ENCODE data around the gene ADCY7. TPM values are rescaled to one million over a fixed set of nuclear protein-coding genes. Genes with fewer than 3 reads are reported as not detected.

The ADCY7 gene
- total RNA-seq, 1 experiment from 2014 or later = 5.9 TPM

GRCh38 chr16:50282955-50283631 is 16.7 kb downstream of the ADCY7 start:
- TF ChIP-seq SMAD4 (CRISPR knock-in tag; IDR thresholded peaks at IDR 0.05) = no peak
- TF ChIP-seq, protein P1, sequence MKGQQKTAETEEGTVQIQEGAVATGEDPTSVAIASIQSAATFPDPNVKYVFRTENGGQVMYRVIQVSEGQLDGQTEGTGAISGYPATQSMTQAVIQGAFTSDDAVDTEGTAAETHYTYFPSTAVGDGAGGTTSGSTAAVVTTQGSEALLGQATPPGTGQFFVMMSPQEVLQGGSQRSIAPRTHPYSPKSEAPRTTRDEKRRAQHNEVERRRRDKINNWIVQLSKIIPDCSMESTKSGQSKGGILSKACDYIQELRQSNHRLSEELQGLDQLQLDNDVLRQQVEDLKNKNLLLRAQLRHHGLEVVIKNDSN (CRISPR knock-in tag; IDR thresholded peaks at IDR 0.05) = peak; percentile 27; the same call in 1 of the 2 replicates
- TF ChIP-seq, protein P2, sequence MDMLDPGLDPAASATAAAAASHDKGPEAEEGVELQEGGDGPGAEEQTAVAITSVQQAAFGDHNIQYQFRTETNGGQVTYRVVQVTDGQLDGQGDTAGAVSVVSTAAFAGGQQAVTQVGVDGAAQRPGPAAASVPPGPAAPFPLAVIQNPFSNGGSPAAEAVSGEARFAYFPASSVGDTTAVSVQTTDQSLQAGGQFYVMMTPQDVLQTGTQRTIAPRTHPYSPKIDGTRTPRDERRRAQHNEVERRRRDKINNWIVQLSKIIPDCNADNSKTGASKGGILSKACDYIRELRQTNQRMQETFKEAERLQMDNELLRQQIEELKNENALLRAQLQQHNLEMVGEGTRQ (CRISPR knock-in tag; IDR thresholded peaks at IDR 0.05) = peak; percentile 64
- TF ChIP-seq GABPB1 (CRISPR knock-in tag; IDR thresholded peaks at IDR 0.05) = peak; percentile 73; the same call in 1 of the 2 replicates
- no peak for ATAC-seq
- POLR2A ChIA-PET = no interaction called here
- H3K4me1 Mint-ChIP-seq = peaks cover 14% of the 10 kb centered on the region
- H3K36me3 Mint-ChIP-seq = peaks cover 6% of the 10 kb centered on the region; the same call in 1 of the 2 replicates
- H3K27ac Mint-ChIP-seq = no peak overlapping the region
- no peak overlapping the region for H3K4me3 Mint-ChIP-seq
- CTCF ChIA-PET = interaction anchor here (0.6 to 1.2 kb wide), 3 partner anchors 29 to 72 kb away, joined by 3 to 5 read pairs (median 3); no protein-coding TSS in a partner anchor
- DNase-seq (ENCODE audit: low spot score) = no peak
- peaks cover 11% of the 10 kb centered on the region for H3K9me3 Mint-ChIP-seq
- no peaks in the 10 kb centered on the region; the same call in 1 of the 2 replicates for H3K27me3 Mint-ChIP-seq (ENCODE audit: low read depth)

- Mint-ChIP-seq H3K27me3 (ENCODE audit: low read depth) (no peaks in the 10 kb centered on the region; the same call in 1 of the 2 replicates), H3K4me1 (peaks cover 11% of the 10 kb centered on the region), H3K36me3 (peaks cover 6% of the 10 kb centered on the region; the same call in 1 of the 2 replicates), H3K27ac (no peak overlapping the region), H3K9me3 (peaks cover 6% of the 10 kb centered on the region), H3K4me3 (no peak overlapping the region)
- no peak for ATAC-seq
- DNase-seq (ENCODE audit: low spot score) = no peak
- TF ChIP-seq ZBTB21 (CRISPR knock-in tag; IDR thresholded peaks at IDR 0.05; ENCODE audit: borderline replicate concordance) = no peak
- TF ChIP-seq E2F4 (CRISPR knock-in tag; IDR thresholded peaks at IDR 0.05; ENCODE audit: borderline replicate concordance, low read depth) = no peak
- no peak for TF ChIP-seq JUN (CRISPR knock-in tag; IDR thresholded peaks at IDR 0.05)
- TF ChIP-seq OVOL2 (CRISPR knock-in tag; IDR thresholded peaks at IDR 0.05; ENCODE audit: borderline replicate concordance) = no peak
- no peak for TF ChIP-seq CDX4 (CRISPR knock-in tag; IDR thresholded peaks at IDR 0.05; ENCODE audit: borderline replicate concordance)
- TF ChIP-seq, protein P3, sequence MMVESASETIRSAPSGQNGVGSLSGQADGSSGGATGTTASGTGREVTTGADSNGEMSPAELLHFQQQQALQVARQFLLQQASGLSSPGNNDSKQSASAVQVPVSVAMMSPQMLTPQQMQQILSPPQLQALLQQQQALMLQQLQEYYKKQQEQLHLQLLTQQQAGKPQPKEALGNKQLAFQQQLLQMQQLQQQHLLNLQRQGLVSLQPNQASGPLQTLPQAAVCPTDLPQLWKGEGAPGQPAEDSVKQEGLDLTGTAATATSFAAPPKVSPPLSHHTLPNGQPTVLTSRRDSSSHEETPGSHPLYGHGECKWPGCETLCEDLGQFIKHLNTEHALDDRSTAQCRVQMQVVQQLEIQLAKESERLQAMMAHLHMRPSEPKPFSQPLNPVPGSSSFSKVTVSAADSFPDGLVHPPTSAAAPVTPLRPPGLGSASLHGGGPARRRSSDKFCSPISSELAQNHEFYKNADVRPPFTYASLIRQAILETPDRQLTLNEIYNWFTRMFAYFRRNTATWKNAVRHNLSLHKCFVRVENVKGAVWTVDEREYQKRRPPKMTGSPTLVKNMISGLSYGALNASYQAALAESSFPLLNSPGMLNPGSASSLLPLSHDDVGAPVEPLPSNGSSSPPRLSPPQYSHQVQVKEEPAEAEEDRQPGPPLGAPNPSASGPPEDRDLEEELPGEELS (CRISPR knock-in tag; IDR thresholded peaks at IDR 0.05) = no peak
- no peak for TF ChIP-seq TP53 (CRISPR knock-in tag; IDR thresholded peaks at IDR 0.05)
- no peak for TF ChIP-seq CREB1 (CRISPR knock-in tag; IDR thresholded peaks at IDR 0.05)
- TF ChIP-seq ELF4 (CRISPR knock-in tag; IDR thresholded peaks at IDR 0.05; ENCODE audit: low read depth) = no peak
- no peak for TF ChIP-seq FOXK1 (CRISPR knock-in tag; IDR thresholded peaks at IDR 0.05)
- TF ChIP-seq, protein P4, sequence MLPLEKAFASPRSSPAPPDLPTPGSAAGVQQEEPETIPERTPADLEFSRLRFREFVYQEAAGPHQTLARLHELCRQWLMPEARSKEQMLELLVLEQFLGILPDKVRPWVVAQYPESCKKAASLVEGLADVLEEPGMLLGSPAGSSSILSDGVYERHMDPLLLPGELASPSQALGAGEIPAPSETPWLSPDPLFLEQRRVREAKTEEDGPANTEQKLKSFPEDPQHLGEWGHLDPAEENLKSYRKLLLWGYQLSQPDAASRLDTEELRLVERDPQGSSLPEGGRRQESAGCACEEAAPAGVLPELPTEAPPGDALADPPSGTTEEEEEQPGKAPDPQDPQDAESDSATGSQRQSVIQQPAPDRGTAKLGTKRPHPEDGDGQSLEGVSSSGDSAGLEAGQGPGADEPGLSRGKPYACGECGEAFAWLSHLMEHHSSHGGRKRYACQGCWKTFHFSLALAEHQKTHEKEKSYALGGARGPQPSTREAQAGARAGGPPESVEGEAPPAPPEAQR (CRISPR knock-in tag; IDR thresholded peaks at IDR 0.05) = no peak
- TF ChIP-seq ZNF671 (CRISPR knock-in tag; IDR thresholded peaks at IDR 0.05) = no peak
- ChIA-PET POLR2A (no interaction called here), CTCF (interaction anchor here (0.8 kb wide), 1 partner anchor 258 kb away, joined by 3 read pairs; no protein-coding TSS in a partner anchor)
Observed at GRCh38 chr16:50284131-50284911, 18.0 kb downstream of the ADCY7 start.

Measured in WTC11 (cell line).